H1 (cell line): ENCODE data around the gene ABLIM1. TPM values are rescaled to one million over a fixed set of nuclear protein-coding genes. Genes with fewer than 3 reads are reported as not detected.
A peak's percentile ranks its signal among the peaks of the same experiment; 100 is the strongest.

Source experiments
- CTCF ChIA-PET: fragments of 300-600 bp; sonication (Branson Sonifier 250); formaldehyde crosslinking; loops from one replicate; lab custom pipeline; 2021; ENCODE audit not compliant: partially characterized antibody; lab: Charles Lee
- POLR2A ChIA-PET: fragments of 300-600 bp; sonication (Branson Sonifier 250); formaldehyde crosslinking; loops from one replicate; lab custom pipeline; 2021; ENCODE audit warnings: inconsistent platforms; ENCODE audit not compliant: partially characterized antibody; lab: Charles Lee
- DNase-seq, 2 experiments: peaks; one replicate each; pipeline versions ENCODE4 v3.0.0 to v3.0.0-alpha.2; 2010 to 2022; ENCODE audit warnings: low spot score in 2 of 2, low read depth in 1 of 2, mixed read lengths in 1 of 2
- FAIRE-seq: peaks from 2 replicates; lab custom pipeline; 2011; peaks lifted over from hg19 to GRCh38; lab: Jason Lieb, UNC
- H2AFZ ChIP-seq: 2 replicates; pipeline ENCODE4 v1.8.1; 2012; ENCODE audit warnings: low read length, inconsistent platforms
- H2AK5ac ChIP-seq: 2 replicates; pipeline ENCODE4 v1.6.1; 2013; ENCODE audit warnings: low read depth, low read length
- H2BK120ac ChIP-seq: replicated peaks from 2 replicates; pipeline ENCODE3; 2013; ENCODE audit warnings: low read depth, low read length, inconsistent platforms
- H2BK12ac ChIP-seq: 2 replicates; pipeline ENCODE4 v1.6.1; 2013; ENCODE audit warnings: low read depth, low read length
- H2BK15ac ChIP-seq: 2 replicates; pipeline ENCODE4 v1.6.1; 2013; ENCODE audit warnings: low read length
- H2BK20ac ChIP-seq: 2 replicates; pipeline ENCODE4 v1.6.1; 2013; ENCODE audit warnings: low read length
- H2BK5ac ChIP-seq: 2 replicates; pipeline ENCODE4 v1.6.1; 2013; ENCODE audit warnings: low read depth, low read length
- H3K14ac ChIP-seq: 2 replicates; pipeline ENCODE4 v1.6.1; 2013; ENCODE audit warnings: inconsistent platforms; ENCODE audit not compliant: insufficient read length
- H3K18ac ChIP-seq: 2 replicates; pipeline ENCODE4 v1.6.1; 2013; ENCODE audit warnings: low read length; ENCODE audit errors: extremely low read depth
- H3K23ac ChIP-seq: 2 replicates; pipeline ENCODE4 v1.6.1; 2013; ENCODE audit warnings: inconsistent platforms; ENCODE audit not compliant: insufficient read length
- H3K23me2 ChIP-seq: 2 replicates; pipeline ENCODE4 v1.6.1; 2013; ENCODE audit warnings: low read depth, low read length
- H3K27ac ChIP-seq: 2 replicates; pipeline ENCODE4 v1.6.1; 2011; ENCODE audit warnings: low read depth, low read length, inconsistent platforms
- H3K27me3 ChIP-seq, 4 experiments: replicated peaks in 1 of 4; 1 replicate in 1 of 4; 2 replicates in 3 of 4; pipeline versions ENCODE4 v1.6.1 to v1.8.1; 2011 to 2013; ENCODE audit warnings: low read length in 3 of 4, mild to moderate bottlenecking in 3 of 4, inconsistent platforms in 2 of 4, mixed read lengths in 2 of 4, moderate library complexity in 1 of 4; ENCODE audit not compliant: control insufficient read depth in 3 of 4, insufficient read depth in 3 of 4; ENCODE audit errors: extremely low read depth in 1 of 4
- H3K36me3 ChIP-seq, 4 experiments: 2 replicates each; pipeline versions ENCODE4 v1.6.1 to v1.8.1; 2011 to 2013; ENCODE audit warnings: mild to moderate bottlenecking in 4 of 4, low read length in 3 of 4, moderate library complexity in 2 of 4, control low read depth in 1 of 4, inconsistent platforms in 1 of 4; ENCODE audit not compliant: insufficient read depth in 4 of 4, control insufficient read depth in 2 of 4
- H3K4ac ChIP-seq: replicated peaks from 2 replicates; pipeline ENCODE3; 2013; ENCODE audit warnings: low read length, low read depth, mixed read lengths, inconsistent platforms; ENCODE audit not compliant: insufficient read length
- H3K4me1 ChIP-seq, 4 experiments: replicated peaks in 1 of 4; 1 replicate in 1 of 4; 2 replicates in 3 of 4; pipeline versions ENCODE4 v1.6.1 to v1.8.1; 2011 to 2013; ENCODE audit warnings: low read length in 3 of 4, inconsistent platforms in 2 of 4, mixed read lengths in 1 of 4; ENCODE audit not compliant: insufficient read depth in 4 of 4, control insufficient read depth in 3 of 4
- H3K4me2 ChIP-seq, 2 experiments: 2 replicates each; pipeline versions ENCODE4 v1.6.1 to v1.8.1; 2011 to 2013; ENCODE audit warnings: low read depth in 2 of 2, low read length in 2 of 2, control low read depth in 1 of 2, inconsistent platforms in 1 of 2, mild to moderate bottlenecking in 1 of 2; ENCODE audit not compliant: insufficient read depth in 1 of 2
- H3K4me3 ChIP-seq, 4 experiments: fragments of 200-600, 300-600 bp in 1 of 4; sonication (generic), shearing (Covaris generic), sonication (Bioruptor Twin) in 1 of 4; 2 replicates each; pipeline versions ENCODE4 v1.5.1 to v1.8.1; 2011 to 2016; ENCODE audit warnings: low read length in 4 of 4, low read depth in 3 of 4, control low read depth in 2 of 4, inconsistent platforms in 2 of 4, mild to moderate bottlenecking in 2 of 4, mixed read lengths in 1 of 4, moderate library complexity in 1 of 4; ENCODE audit not compliant: insufficient read depth in 2 of 4; ENCODE audit errors: extremely low read depth in 1 of 4
- H3K56ac ChIP-seq: replicated peaks from 2 replicates; pipeline ENCODE3; 2013; ENCODE audit warnings: low read depth, mild to moderate bottlenecking, mixed read lengths, low read length, inconsistent platforms; ENCODE audit not compliant: insufficient read length
- H3K79me1 ChIP-seq: 2 replicates; pipeline ENCODE4 v1.6.1; 2013; ENCODE audit warnings: low read depth, low read length, control low read depth
- H3K79me2 ChIP-seq, 2 experiments: 2 replicates each; pipeline versions ENCODE4 v1.6.1 to v1.8.1; 2012 to 2013; ENCODE audit warnings: low read length in 2 of 2, mild to moderate bottlenecking in 2 of 2, inconsistent platforms in 1 of 2; ENCODE audit not compliant: insufficient read depth in 2 of 2, control insufficient read depth in 1 of 2
- H3K9ac ChIP-seq, 4 experiments: replicated peaks in 1 of 4; 1 replicate in 1 of 4; 2 replicates in 3 of 4; pipeline versions ENCODE4 v1.6.1 to v1.8.1; 2011 to 2013; ENCODE audit warnings: low read depth in 3 of 4, low read length in 3 of 4, control low read depth in 2 of 4, mild to moderate bottlenecking in 2 of 4, moderate library complexity in 2 of 4, inconsistent platforms in 1 of 4; ENCODE audit errors: extremely low read depth in 1 of 4
- H3K9me3 ChIP-seq, 2 experiments: 2 replicates each; pipeline versions ENCODE4 v1.6.1 to v1.8.1; 2012 to 2013; ENCODE audit warnings: mild to moderate bottlenecking in 2 of 2, moderate library complexity in 2 of 2, control low read depth in 1 of 2, inconsistent platforms in 1 of 2, low read depth in 1 of 2, low read length in 1 of 2, mixed read lengths in 1 of 2; ENCODE audit not compliant: insufficient read depth in 2 of 2
- H4K20me1 ChIP-seq, 2 experiments: replicated peaks in 1 of 2; 2 replicates each; pipeline versions ENCODE3 to v1.8.1; 2011 to 2013; ENCODE audit warnings: inconsistent platforms in 2 of 2, low read length in 2 of 2, mild to moderate bottlenecking in 1 of 2; ENCODE audit not compliant: insufficient read depth in 2 of 2, control insufficient read depth in 1 of 2
- H4K5ac ChIP-seq: 2 replicates; pipeline ENCODE4 v1.6.1; 2013; ENCODE audit warnings: low read length, low read depth, mixed read lengths, inconsistent platforms; ENCODE audit not compliant: insufficient read length
- H4K8ac ChIP-seq: 2 replicates; pipeline ENCODE4 v1.8.0; 2013; ENCODE audit warnings: mild to moderate bottlenecking, moderate library complexity, low read length, inconsistent platforms; ENCODE audit not compliant: insufficient read depth; ENCODE audit errors: extremely low read depth
- H4K91ac ChIP-seq: replicated peaks from 2 replicates; pipeline ENCODE3; 2013; ENCODE audit warnings: low read length, mixed read lengths, inconsistent platforms; ENCODE audit not compliant: insufficient read length
- BACH1 ChIP-seq: IDR thresholded peaks from 2 replicates; pipeline ENCODE4 v1.6.1; 2012; ENCODE audit warnings: low read length, improper control_type of control experiment
- EGR1 ChIP-seq: IDR thresholded peaks from 2 replicates; pipeline ENCODE4 v1.6.1; 2011; ENCODE audit warnings: low read depth, low read length, borderline replicate concordance
- NANOG ChIP-seq: IDR thresholded peaks from 2 replicates; pipeline ENCODE4 v1.6.1; 2011; ENCODE audit warnings: low read length, low read depth, mild to moderate bottlenecking, inconsistent platforms; ENCODE audit not compliant: insufficient read depth, poor library complexity, severe bottlenecking
- NRF1 ChIP-seq: IDR thresholded peaks from 2 replicates; pipeline ENCODE4 v1.6.1; 2011; ENCODE audit warnings: mild to moderate bottlenecking, low read depth, low read length, improper control_type of control experiment
- POLR2AphosphoS5 ChIP-seq: IDR thresholded peaks from 2 replicates; pipeline ENCODE4 v1.6.1; 2011; ENCODE audit warnings: low read depth, low read length
- RNF2 ChIP-seq: fragments of 200-900, 300-1000 bp; sonication (generic); IDR thresholded peaks from 2 replicates; pipeline ENCODE4 v1.7.1; 2016; ENCODE audit warnings: borderline replicate concordance, low read depth, mild to moderate bottlenecking, antibody characterized with exemption, low read length; ENCODE audit not compliant: poor library complexity, severe bottlenecking; ENCODE audit errors: missing control alignments
- SIRT6 ChIP-seq: IDR thresholded peaks from one replicate; pipeline ENCODE4 v1.7.1; 2012; ENCODE audit warnings: low read length, inconsistent platforms
- SUZ12 ChIP-seq: fragments of 200-600 bp; sonication (generic); IDR thresholded peaks from 2 replicates; pipeline ENCODE4 v1.6.1; 2012; ENCODE audit warnings: mild to moderate bottlenecking, inconsistent platforms, low read length, moderate library complexity, mixed read lengths
- WGBS, 2 experiments: shearing (Covaris generic) in 1 of 2; methylation state at CpG; one replicate each; pipeline versions ENCODE4 v1.1.6 to v1.1.7; 2013 to 2015; ENCODE audit warnings: low lambda C conversion rate in 2 of 2, mixed read lengths in 2 of 2, inconsistent platforms in 1 of 2, low coverage in 1 of 2, missing lambda C conversion rate in 1 of 2; ENCODE audit not compliant: insufficient replicate concordance in 2 of 2, insufficient coverage in 1 of 2, insufficient read length in 1 of 2; ENCODE audit errors: extremely low coverage in 1 of 2, missing lambda C conversion rate in 1 of 2; 5-methylcytosine and 5-hydroxymethylcytosine counted together
- polyA plus RNA-seq, 7 experiments: library from polyadenylated mRNA; depleted of rRNA in 3 of 7; stranded (reverse) in 5 of 7; unstranded in 2 of 7; fragments of >200 nt in 5 of 7; fragments of 200-250 nt in 2 of 7; gene quantifications; 1 replicate in 5 of 7; 2 replicates in 1 of 7; 4 replicates in 1 of 7; pipeline versions ENCODE4 v1.2.1 to v1.2.3, GENCODE V29; 2011 to 2013; ENCODE audit warnings: missing spikeins in 2 of 7, mixed read lengths in 2 of 7
- total RNA-seq: library from RNA; stranded (reverse); fragmentation: NEBNext Ultra II Directional; extraction: Animal tissue kit (Norgen Biotek cat#: 25700); gene quantifications from 2 replicates; pipeline ENCODE4 v1.2.1, GENCODE V29; 2021

The ABLIM1 gene
- total and polyA plus RNA-seq, 2 of the 8 experiments (the other 6 are each of a cell fraction or from before 2014, with no cell fraction given) = 51.2 to 51.7 TPM

DNA sequence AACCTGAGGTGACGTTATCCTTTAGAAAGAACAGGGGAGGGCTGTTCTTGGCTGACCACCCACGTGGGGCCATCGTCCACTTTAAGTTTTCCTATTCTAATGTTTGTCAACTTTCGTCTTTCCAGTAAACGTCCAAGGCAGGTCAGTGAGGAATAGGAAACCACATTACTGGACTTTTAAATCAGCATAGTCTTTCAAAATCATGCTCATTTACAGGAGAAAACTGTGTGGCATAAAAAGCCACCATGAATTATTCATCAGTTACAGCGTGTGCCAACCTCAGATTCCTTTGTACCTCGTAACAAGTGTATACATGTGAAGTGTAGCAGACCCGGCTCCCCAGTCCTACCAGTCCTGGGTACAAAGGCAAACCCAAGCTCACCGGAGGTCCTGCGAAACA lies 25.1 kb upstream of the ABLIM1 start:
- H2AK5ac ChIP-seq = no peak overlapping the region
- no peak overlapping the region for H3K18ac ChIP-seq
- H3K4ac ChIP-seq = no peak overlapping the region
- H3K79me1 ChIP-seq = no peaks in the 10 kb centered on the region
- no peak overlapping the region for H2AFZ ChIP-seq
- peak overlapping the region; percentile 6; the same call in 1 of the 2 replicates for H4K8ac ChIP-seq
- H3K23ac ChIP-seq = no peak overlapping the region
- H2BK20ac ChIP-seq = no peak overlapping the region
- no peaks in the 10 kb centered on the region for H3K36me3 ChIP-seq
- H3K79me2 ChIP-seq = no peaks in the 10 kb centered on the region
- H3K27me3 ChIP-seq = no peaks in the 10 kb centered on the region
- no peak overlapping the region for H4K91ac ChIP-seq
- H2BK15ac ChIP-seq = no peak overlapping the region
- no peak overlapping the region for H3K4me3 ChIP-seq
- H4K20me1 ChIP-seq = no peaks in the 10 kb centered on the region
- ChIA-PET CTCF (no interaction called here), POLR2A (no interaction called here)
- no peaks in the 10 kb centered on the region; a peak in 1 of 7 replicates for H3K4me1 ChIP-seq
- no peaks in the 10 kb centered on the region for H3K9me3 ChIP-seq
- TF ChIP-seq NRF1 = no peak
- TF ChIP-seq EGR1 = no peak
- no peak for TF ChIP-seq BACH1
- no peak for TF ChIP-seq RNF2
- TF ChIP-seq POLR2AphosphoS5 = no peak
- no peak for TF ChIP-seq SUZ12
- no peak for TF ChIP-seq NANOG
- TF ChIP-seq SIRT6 = no peak
- no peak overlapping the region for H2BK5ac ChIP-seq
- FAIRE-seq (no peak), DNase-seq (no peak)
- no peak overlapping the region for H3K27ac ChIP-seq
- H2BK12ac ChIP-seq = no peak overlapping the region
- H4K5ac ChIP-seq = no peak overlapping the region
- H3K14ac ChIP-seq = no peak overlapping the region
- no peak overlapping the region for H2BK120ac ChIP-seq
- no peak overlapping the region for H3K56ac ChIP-seq
- H3K9ac ChIP-seq = no peak overlapping the region
- no peak overlapping the region for H3K4me2 ChIP-seq
- H3K23me2 ChIP-seq = no peaks in the 10 kb centered on the region
- WGBS, 2 experiments = 88% methylated on average over 10 of the region's 10 CpGs; no CpG with 5 or more reads in 1 of the 2 experiments
